GM19099 (cell line): ENCODE results near the gene AFF2.

Experiments used
- POLR2A ChIP-seq: IDR thresholded peaks from 3 replicates; pipeline ENCODE4 v1.6.1; 2011; ENCODE audit warnings: low read depth; ENCODE audit not compliant: insufficient read length; ENCODE audit errors: extremely low read depth

Gene AFF2

DNA sequence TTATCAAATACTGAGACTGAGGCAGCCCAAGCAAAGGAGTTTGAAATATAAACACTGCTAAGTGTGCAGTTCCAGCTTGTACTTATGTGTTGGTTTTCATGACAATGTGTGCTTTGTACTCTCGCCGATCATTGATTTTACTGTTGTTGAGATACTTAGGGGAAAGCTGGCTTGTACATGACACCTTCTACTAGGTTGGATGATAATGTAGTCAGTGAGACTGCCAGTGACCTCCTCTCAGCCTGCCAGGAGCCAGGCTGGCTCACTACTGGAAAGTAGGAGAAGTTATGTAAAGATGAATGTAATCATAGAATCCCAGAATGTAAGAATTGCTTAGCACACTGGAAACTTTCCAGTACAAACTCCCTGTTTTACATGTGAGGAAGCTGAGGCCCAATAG lies 132.0 kb downstream of the AFF2 start:
- TF ChIP-seq POLR2A: no peak

DNA sequence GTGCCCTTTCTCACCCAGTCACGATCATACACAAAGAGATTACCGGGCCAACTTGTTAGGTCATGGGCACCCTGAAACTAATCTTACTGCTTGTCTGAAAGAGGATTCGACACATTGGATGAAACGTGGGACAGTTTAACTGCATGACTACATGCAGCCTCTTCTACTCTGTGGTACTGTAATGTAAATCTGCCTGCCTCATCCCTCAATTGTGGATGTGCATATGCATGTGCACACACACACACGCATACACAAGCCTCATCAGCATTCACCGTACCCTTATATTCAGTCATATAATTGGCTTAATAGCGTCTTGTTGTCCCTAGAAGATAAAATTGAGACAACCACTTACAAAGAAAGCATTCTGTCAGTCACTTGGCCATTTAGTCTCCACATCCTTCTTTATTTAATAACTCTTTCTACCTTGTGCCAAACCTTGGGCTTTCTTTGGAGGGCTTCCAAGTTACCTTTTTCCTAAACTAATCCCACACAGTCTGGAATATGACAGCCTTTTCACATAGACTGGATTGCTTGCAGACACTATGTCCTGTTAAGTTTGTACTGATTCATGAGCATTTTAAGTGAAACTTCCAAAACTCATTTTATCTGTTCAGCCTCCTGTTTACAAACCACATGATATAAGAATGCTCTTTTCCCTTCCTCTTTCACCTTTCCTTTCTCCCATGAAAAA lies 132.9 kb downstream of the AFF2 start:
- no peak for TF ChIP-seq POLR2A

DNA sequence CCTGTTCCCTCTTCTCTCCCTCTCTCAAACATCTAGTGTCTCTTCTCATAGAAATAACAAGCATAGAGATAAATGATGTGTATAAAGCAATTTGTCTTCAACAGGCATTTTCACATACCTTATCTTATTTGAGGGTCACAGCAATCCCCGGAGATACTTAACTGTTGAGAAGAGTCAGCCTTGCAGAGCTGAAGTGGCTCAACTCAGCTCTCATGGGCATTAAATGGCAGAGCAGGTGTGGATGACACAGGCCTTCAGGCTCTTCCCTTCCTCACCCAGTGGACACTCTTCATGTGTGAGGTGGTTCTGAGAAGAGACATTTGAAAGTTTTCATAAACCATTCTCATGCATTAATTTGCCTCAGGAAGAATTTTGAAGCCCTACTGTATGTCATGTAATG lies 134.2 kb downstream of the AFF2 start:
- TF ChIP-seq POLR2A: no peak

DNA sequence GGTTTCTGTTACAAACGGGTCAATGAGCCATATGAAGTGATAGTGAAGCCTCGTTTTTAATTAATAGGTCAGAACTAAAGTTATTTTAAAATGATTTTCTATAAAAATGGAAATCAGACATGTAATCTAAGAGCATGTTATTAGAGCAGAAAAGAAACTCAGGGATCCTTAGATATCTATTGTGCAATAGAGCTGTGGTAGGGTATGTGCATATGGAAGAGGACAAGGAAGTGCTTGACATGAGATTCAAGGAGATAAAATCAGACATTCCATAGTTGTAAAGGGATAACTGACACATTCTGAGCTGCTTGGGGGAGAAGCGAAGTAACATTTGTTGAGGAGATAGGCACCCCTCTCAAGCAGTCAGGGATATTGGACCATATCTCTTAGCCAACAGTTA lies 143.0 kb downstream of the AFF2 start:
- no peak for TF ChIP-seq POLR2A

DNA sequence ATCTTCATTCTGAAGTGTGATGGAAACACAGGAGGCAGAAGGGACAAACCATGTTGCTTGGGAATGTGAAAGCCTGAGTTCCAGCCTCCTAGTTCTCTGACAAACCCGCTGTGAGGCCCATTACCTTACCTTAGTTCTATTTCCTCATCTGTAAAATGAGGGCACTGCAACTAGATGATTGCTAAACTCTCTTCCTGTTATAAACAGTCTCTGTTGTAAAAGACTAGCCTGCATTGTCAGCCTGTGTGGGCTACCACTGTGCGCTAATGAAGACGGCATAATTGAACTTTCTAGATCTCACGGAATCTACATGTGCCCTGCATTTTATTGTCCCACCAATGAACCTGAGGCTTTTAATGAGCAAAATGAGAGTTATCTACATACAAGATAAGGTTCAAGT lies 147.2 kb downstream of the AFF2 start:
- TF ChIP-seq POLR2A: no peak

DNA sequence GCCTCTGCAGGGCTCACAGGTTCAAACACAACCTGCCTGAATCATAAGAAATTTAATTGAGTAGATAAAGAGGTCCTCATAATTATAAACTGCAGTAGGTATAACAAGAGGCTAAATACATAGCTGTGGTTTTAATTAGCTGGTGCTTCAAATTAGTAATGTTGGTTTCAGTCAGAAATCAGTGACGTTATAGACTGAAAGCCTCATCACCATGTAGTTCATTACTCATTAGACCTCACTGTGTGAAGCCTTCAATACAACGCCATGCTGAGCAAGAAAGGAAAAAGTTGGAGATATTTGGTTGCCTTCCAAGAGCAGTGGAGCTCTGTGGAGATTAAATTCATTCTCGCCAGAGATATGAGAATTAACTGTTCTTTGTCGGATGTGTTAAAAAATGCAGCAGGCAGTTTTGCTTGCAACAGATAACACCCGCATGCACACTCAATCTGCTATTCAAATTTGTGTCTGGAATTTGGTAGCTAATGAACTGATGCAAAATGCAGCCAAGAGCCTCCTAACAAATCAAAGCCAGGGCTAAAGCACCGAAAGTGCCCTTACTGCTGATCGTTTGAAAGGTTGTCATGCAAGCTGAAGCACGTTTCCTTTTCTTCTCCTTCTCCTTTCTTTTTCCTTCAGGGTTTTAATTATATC lies 148.9 kb downstream of the AFF2 start:
- no peak for TF ChIP-seq POLR2A

DNA sequence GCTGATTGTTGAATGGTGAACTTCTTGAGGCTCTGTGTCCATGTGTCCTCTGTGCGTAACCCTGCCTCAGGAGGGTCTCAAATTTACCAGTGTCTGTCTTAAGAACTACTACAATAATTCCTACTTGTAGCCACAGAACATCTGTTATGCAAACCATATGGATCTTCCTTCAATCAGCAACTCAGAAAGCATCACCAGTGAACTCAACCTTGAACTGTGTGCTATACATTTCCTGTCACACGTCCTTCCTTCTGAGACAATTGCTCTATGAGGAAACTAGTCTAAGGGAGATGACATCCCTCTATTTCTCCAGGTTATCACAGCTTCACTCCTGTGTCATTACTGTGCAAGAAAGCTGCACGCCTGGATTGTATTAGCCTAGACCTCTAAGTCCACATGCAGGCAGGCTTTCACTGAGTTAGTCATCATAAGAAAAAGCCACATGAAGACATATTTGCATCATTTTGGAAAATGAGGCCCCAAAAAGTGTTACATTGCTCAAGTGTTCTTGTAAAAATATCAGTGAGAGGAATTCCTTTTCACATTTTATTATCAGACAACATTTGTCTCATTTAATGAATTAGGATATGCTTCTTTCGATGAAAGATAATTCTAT lies 157.8 kb downstream of the AFF2 start:
- TF ChIP-seq POLR2A: no peak

DNA sequence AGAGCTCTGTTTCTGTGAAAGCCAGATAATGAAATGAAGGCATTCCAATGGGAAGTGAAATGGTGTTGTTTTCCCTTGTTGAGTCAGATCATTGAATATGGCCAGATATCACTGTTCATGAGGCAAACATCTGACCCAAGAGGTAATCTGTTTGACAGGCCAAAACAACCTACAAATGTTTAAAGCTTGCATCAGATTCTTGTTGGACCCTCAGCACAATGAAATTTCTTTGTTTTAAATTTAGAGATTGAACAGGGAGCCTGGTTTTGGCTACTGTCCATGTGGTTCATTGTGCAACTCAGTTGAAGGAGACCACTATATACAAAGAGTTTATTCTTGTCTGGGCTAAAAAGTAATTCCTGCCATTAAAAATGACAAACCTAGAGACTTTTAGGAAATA lies 159.1 kb downstream of the AFF2 start:
- no peak for TF ChIP-seq POLR2A

DNA sequence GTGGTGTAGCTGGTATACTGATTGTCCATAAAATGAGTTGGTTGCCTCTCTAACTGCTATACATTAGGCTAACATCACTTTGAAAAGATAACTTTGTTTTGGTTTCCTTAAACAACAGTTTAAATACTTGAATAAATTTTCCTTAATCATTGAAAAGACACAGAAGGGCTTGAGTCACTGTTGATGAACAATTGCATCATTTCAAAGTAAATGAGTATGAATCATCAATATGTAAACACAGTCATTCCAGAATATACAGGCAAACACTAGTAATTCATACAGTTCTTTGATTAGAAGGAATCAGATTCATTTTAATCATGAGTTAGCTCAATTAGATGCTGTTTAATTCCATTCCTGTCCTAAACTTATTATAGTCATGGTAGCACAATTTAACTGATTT lies 160.6 kb downstream of the AFF2 start:
- TF ChIP-seq POLR2A: no peak

DNA sequence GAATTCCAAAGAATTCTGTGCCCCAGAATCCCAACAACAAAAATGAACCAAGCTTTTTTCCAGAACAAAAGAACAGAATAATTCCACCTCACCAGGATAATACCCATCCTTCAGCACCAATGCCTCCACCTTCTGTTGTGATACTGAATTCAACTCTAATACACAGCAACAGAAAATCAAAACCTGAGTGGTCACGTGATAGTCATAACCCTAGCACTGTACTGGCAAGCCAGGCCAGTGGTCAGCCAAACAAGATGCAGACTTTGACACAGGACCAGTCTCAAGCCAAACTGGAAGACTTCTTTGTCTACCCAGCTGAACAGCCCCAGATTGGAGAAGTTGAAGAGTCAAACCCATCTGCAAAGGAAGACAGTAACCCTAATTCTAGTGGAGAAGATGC lies 161.6 kb downstream of the AFF2 start:
- no peak for TF ChIP-seq POLR2A

DNA sequence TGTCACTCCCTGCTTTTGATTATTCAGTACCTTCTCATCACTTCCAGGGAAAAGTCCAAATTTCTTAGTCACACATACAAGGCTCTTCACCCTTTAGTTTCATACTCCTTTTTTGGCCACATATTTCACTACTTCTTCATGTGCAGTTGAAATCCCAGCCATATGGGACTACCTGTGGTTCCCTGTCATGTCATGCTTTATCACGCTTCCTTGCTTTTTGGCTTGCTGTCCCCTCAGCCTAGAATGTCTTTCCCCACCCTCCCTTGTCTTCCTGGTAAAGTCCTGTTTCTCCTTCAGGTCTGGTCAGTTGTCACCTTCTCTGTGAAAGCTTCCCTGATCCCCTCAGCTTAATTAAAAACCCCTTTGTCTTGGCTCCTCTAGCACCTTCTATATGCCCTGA lies 163.8 kb downstream of the AFF2 start:
- no peak for TF ChIP-seq POLR2A

DNA sequence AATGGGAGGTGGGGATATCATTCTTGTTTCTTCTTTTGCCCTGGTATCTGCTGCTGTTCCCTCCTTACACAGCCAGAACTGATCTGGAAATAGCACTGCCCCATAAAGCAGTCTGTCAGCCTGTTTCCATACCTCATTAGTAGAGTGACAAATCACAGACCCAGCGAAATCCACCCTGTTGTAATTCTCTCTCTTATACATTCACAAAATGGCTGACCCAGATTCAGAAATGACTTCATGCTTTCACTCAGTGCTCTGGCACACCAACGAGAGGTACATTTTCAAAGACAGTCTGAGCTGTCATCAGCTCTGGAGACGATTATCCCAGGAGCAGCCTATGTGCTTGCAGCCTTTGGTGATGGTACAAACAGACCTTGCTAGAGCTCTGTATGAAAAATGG lies 164.6 kb downstream of the AFF2 start:
- no peak for TF ChIP-seq POLR2A

DNA sequence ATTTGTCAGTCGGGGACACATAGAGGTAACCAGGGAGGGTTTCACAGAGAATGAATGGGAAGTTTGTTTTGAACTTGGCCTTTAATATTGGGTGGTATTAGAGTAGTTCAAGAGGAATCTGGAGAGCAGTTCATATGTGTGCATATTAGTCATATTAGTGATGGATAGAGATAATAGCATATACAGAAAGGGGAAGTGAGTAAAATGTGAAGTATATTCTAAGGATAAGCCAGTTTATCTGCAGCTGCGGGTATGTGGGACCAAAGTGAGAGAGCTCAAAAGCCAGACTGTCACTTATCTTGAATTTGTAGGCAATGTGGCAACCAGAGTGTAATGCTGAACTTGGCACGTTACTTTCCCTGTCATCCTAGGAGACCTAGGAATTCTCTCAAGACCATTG lies 169.9 kb downstream of the AFF2 start:
- no peak for TF ChIP-seq POLR2A

DNA sequence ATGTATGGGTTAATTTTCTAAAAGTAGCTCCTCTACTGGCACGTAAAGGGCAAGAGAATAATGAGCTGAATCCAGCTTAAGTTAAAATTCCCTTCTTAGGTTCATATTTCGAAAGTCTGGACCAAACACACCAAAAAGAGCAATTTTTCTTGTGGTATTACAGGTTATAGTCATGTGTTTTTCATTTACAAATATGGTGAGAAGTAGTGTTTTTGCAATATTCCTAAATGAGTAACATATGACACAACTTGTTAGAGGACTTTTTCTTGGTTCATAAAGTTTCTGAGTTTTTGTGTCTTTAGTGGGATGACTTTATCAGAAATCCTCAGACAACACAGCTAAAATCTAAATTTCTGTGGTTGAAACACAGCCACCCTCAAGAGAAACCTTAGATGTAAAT lies 172.1 kb downstream of the AFF2 start:
- no peak for TF ChIP-seq POLR2A

DNA sequence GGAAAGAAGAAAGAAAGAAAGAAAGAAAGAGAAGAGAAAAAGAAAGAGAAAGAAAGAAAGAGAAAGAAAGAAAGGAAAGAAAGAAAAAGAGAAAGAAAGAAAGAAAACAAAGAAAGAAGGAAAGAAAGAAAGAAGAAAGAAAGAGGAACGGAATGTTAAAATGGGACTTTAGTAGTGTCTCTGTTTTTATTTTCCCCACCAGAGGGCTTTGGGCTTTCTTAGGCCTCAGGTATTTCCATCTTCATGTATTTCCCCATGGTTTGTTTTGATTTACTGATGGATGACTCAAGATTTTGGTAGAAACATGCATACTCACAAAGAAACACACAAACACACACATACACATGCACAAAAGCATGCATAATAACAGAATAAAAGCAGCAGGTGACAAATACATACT lies 181.2 kb downstream of the AFF2 start:
- no peak for TF ChIP-seq POLR2A

DNA sequence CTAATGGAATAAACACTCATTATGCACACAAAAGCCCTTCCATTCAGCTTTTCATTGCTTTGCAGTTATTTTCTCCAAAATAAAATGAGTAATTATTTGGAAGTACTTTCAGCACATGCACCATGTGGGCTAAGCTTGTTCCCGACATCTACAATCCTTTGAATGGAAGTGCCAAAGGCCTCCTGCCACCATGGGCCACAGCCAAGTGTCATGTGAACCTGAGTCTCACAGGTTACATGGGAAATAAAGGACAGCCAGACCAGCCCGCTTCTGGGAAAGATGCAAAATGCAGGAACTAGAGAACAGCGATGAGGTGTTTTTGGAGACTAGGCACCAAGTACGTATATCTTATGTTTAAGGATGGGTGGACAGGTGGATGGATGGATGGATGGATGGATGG lies 181.8 kb downstream of the AFF2 start:
- TF ChIP-seq POLR2A: no peak
